IPS-20b (cell line): Measurements from ENCODE around the gene LBHD2.
A peak's percentile ranks its signal among the peaks of the same experiment; 100 is the strongest.

Source experiments
- H3K27ac ChIP-seq: one replicate; pipeline ENCODE4 v1.5.1; 2013; ENCODE audit warnings: low read length
- H3K27me3 ChIP-seq: 2 replicates; pipeline ENCODE4 v1.6.1; 2013; ENCODE audit warnings: mild to moderate bottlenecking, low read length, inconsistent platforms; ENCODE audit not compliant: insufficient read depth
- H3K36me3 ChIP-seq: 2 replicates; pipeline ENCODE4 v1.6.1; 2013; ENCODE audit warnings: low read depth, mild to moderate bottlenecking, inconsistent platforms, low read length, moderate library complexity; ENCODE audit not compliant: insufficient read depth
- H3K4me1 ChIP-seq: 2 replicates; pipeline ENCODE4 v1.6.1; 2013; ENCODE audit warnings: mild to moderate bottlenecking, control low read depth, inconsistent platforms, low read length, moderate library complexity; ENCODE audit not compliant: insufficient read depth
- H3K4me3 ChIP-seq: 2 replicates; pipeline ENCODE4 v1.5.1; 2013; ENCODE audit warnings: mild to moderate bottlenecking, low read length, inconsistent platforms
- H3K9ac ChIP-seq: 2 replicates; pipeline ENCODE4 v1.6.1; 2013; ENCODE audit warnings: low read depth, mild to moderate bottlenecking, inconsistent platforms, low read length, moderate library complexity
- H3K9me3 ChIP-seq: 2 replicates; pipeline ENCODE4 v1.6.1; 2013; ENCODE audit warnings: mild to moderate bottlenecking, low read depth, low read length, inconsistent platforms; ENCODE audit not compliant: insufficient read depth

Gene LBHD2

DNA sequence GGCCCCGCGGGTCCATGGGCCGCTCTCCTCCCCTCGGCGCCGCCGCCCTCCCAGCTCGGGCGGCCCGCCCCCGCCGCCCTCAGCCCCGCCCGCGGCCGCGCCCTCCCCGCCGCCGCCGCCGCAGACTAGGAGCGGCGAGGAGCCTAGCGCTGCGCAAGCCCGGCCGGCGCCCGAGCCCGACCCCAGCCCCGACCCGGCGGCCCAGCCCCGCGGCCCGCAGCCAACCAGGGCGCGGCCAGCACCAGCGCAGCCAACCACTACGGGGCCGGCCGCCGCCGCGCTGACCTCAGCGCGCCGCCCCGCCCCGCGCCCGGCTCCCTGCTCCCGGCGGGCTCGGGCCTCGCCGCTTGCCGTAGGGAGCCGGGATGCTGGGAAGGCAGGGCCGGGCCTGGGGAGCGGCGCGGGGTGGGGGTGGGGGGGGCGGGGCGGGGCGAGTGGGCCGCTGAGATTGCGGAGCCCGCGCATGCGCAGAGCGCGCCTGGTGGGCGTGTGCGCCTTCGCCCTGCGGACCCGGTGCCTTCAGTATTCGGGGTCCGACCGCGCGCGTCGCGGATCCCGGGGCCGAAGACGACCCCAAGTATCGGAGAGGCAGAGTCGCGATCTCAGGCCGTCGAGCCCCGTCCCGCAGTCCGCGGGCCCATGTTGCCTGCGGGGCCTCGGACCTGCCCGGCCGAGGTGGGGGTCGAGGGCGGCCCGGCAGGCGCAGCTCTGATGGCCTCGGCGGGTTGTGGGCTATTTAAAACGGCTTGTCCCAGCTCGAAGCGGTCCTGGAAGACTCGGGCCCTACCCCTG is 26.4 kb upstream of the LBHD2 start, which contains the start of gene CDC42BPB:
TSS of gene CDC42BPB (minus strand) at position 178 of the 792 bp plus-strand sequence. CDS start 376 bp downstream, outside the sequence.
- H3K27ac ChIP-seq, result no peak within 1 kb of the TSS
- no peaks in the 10 kb centered on the region for H3K9me3 ChIP-seq
- 0 out of 2 replicates have a peak, but pooled peaks cover 3% of the 10 kb centered on the region for H3K36me3 ChIP-seq
- H3K27me3 ChIP-seq, result no peaks in the 10 kb centered on the region
- peak within 1 kb of the TSS; percentile 66 for H3K9ac ChIP-seq
- H3K4me1 ChIP-seq, result no peaks in the 10 kb centered on the region; the same call in none of the 2 replicates
- H3K4me3 ChIP-seq, result peak within 1 kb of the TSS; percentile 86

- Histone ChIP-seq H3K9ac (peak overlapping the region; percentile 66), H3K36me3 (0 out of 2 replicates have a peak, but pooled peaks cover 3% of the 10 kb centered on the region), H3K27me3 (no peaks in the 10 kb centered on the region), H3K9me3 (no peaks in the 10 kb centered on the region), H3K27ac (no peak overlapping the region), H3K4me1 (no peaks in the 10 kb centered on the region; the same call in none of the 2 replicates), H3K4me3 (peak overlapping the region; percentile 86)
These were observed 25.6 kb upstream of the LBHD2 start for GRCh38 chr14:103058164-103059055.

GRCh38 chr14:103059556-103059955 is 24.5 kb upstream of the LBHD2 start:
- no peak overlapping the region for H3K9ac ChIP-seq
- H3K4me3 ChIP-seq, result no peak overlapping the region
- no peaks in the 10 kb centered on the region; the same call in none of the 2 replicates for H3K4me1 ChIP-seq
- no peak overlapping the region for H3K27ac ChIP-seq
- H3K36me3 ChIP-seq, result no peaks in the 10 kb centered on the region
- H3K27me3 ChIP-seq, result no peaks in the 10 kb centered on the region
- no peaks in the 10 kb centered on the region for H3K9me3 ChIP-seq

DNA sequence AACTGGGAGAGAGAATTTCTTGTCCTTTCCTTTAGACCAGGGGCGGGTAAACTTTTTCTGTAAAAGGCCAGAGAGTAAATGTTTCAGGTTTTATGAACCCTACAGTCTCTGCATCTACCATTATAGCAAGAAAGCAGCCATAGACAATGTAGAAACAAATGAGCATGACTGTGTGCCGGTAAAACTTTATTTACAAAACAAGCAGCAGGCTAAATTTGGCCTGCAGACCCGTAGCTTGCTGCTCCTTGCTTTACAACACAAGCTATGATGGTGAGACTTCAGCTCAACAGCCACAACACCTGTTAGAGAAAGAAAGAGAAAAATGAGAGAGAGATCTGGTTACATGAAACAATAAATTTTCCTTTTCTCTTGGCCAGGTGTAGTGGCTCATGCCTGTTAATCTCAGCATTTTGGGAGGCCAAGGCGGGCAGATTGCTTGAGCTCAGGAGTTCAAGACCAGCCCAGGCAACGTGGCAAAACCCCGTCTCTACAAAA is 22.5 kb upstream of the LBHD2 start:
- no peaks in the 10 kb centered on the region for H3K27me3 ChIP-seq
- H3K36me3 ChIP-seq, result no peaks in the 10 kb centered on the region
- no peaks in the 10 kb centered on the region for H3K4me1 ChIP-seq
- no peak overlapping the region for H3K4me3 ChIP-seq
- no peak overlapping the region for H3K27ac ChIP-seq
- no peak overlapping the region for H3K9ac ChIP-seq
- no peaks in the 10 kb centered on the region for H3K9me3 ChIP-seq

DNA sequence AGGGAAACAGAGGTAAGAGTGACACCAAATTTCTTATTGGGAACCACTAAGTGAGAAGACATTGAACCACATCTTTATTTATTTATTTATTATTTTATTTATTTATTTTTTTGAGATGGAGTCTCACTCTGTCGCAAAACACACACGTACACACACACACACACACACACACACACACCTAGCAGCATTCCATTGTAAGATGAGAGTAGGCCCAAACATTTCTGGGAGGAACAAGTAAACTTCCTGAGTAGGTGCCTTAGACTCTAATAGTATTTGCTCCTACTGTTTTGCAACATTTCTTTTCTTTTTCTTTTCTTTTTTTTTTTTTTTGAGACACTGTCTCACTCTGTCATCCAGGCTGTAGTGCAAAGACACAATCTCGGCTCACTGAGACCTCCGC is 19.6 kb upstream of the LBHD2 start:
- no peaks in the 10 kb centered on the region for H3K27me3 ChIP-seq
- no peaks in the 10 kb centered on the region for H3K9me3 ChIP-seq
- no peak overlapping the region for H3K9ac ChIP-seq
- H3K4me1 ChIP-seq, result no peaks in the 10 kb centered on the region
- no peak overlapping the region for H3K27ac ChIP-seq
- no peaks in the 10 kb centered on the region for H3K36me3 ChIP-seq
- no peak overlapping the region for H3K4me3 ChIP-seq

GRCh38 chr14:103064978-103065377 is 19.0 kb upstream of the LBHD2 start:
- Histone ChIP-seq H3K4me3 (no peak overlapping the region), H3K27ac (no peak overlapping the region), H3K4me1 (no peaks in the 10 kb centered on the region), H3K27me3 (no peaks in the 10 kb centered on the region), H3K36me3 (no peaks in the 10 kb centered on the region), H3K9ac (no peak overlapping the region), H3K9me3 (no peaks in the 10 kb centered on the region)

GRCh38 chr14:103065861-103066260 is 18.1 kb upstream of the LBHD2 start:
- no peak overlapping the region for H3K27ac ChIP-seq
- no peaks in the 10 kb centered on the region for H3K27me3 ChIP-seq
- no peaks in the 10 kb centered on the region for H3K4me1 ChIP-seq
- H3K9ac ChIP-seq, result no peak overlapping the region
- H3K9me3 ChIP-seq, result no peaks in the 10 kb centered on the region
- no peaks in the 10 kb centered on the region for H3K36me3 ChIP-seq
- no peak overlapping the region for H3K4me3 ChIP-seq

DNA sequence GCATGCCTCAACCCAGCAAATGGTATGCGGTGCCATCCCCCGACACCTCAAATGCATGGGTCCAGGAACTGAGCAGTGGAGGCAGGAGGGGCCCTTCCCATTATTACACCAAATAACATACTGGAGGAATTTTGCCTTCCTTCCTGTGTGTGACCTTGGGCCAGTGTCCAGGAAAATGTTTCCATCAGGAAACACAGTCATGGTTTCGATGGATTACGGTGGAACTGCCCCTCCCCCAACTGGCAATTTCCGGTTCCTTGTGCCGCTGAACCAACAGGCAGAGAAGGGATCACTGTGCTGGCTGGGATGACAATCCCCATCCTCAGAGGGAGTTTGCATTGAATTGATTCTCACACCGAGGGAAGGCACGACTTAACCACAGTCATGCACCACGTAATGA is 17.6 kb upstream of the LBHD2 start:
- Histone ChIP-seq H3K36me3 (no peaks in the 10 kb centered on the region), H3K4me1 (no peaks in the 10 kb centered on the region), H3K27me3 (no peaks in the 10 kb centered on the region), H3K27ac (no peak overlapping the region), H3K9ac (no peak overlapping the region), H3K4me3 (no peak overlapping the region), H3K9me3 (no peaks in the 10 kb centered on the region)

- Histone ChIP-seq H3K4me1 (no peaks in the 10 kb centered on the region), H3K36me3 (no peaks in the 10 kb centered on the region), H3K27me3 (no peaks in the 10 kb centered on the region), H3K9me3 (no peaks in the 10 kb centered on the region), H3K4me3 (no peak overlapping the region), H3K9ac (no peak overlapping the region), H3K27ac (no peak overlapping the region)
These were observed 16.6 kb upstream of the LBHD2 start for GRCh38 chr14:103067231-103067954.

DNA sequence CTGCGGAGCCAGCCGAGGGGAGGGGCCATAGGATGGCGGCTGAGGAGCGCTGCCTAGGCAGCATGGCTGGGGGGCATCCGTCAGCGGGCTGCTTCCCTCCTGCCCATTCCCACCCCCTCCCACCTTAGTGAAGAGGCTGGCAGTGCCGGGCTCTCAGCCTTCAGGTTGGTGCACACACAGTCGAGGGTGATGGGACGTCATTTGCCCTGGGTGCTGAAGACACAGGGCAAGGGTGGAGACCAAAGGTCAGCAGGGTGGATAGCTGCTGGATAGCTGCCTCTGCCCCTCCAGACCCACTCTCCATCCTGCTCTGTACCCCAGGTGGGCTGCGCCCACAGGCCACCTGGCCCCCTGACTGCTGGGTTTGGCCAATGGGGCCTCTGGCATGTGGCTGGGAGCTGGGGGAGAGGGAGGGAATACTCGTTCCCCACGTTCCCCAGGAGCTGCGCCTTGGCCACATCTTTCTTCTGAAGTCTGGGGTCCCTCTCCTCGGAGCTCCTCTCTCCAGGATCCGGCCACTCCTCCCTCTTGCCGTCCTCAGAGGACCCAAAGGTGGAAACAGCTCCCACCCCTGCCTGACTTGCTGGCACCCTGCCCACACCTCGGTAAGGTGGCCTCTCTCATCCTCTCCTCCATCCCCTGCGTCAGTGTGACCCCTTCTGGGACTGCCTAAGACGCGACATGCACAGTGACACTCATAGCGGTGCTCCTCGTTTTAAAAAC is 15.5 kb upstream of the LBHD2 start:
- Histone ChIP-seq H3K9ac (no peak overlapping the region), H3K27ac (no peak overlapping the region), H3K4me3 (no peak overlapping the region)

More for the DNA sequence above, 15.5 kb upstream of the LBHD2 start:
- Histone ChIP-seq H3K36me3 (no peaks in the 10 kb centered on the region), H3K4me1 (no peaks in the 10 kb centered on the region), H3K27me3 (no peaks in the 10 kb centered on the region), H3K9me3 (no peaks in the 10 kb centered on the region)
